Activated gamma-delta T cell treated with anti-CD3 and anti-CD28 coated beads, Interleukin-2, amount 50 U/mL, for 16 hours (primary cell): Measurements from ENCODE around the gene SLC29A4.
"Not testable (repeated sequence)": the region's sequence is repeated elsewhere in the genome, so short reads cannot be mapped to it uniquely, and the experiment has no call there.

Experiments
- DNase-seq: peaks from one replicate; pipeline ENCODE4 v3.0.0-alpha.2; 2020; ENCODE audit warnings: low read depth

SLC29A4 gene

GRCh38 chr7:5274985-5275431, 7.7 kb upstream of the SLC29A4 start:
- not testable (repeated sequence) for DNase-seq

GRCh38 chr7:5275510-5275909, 7.2 kb upstream of the SLC29A4 start:
- DNase-seq: not testable (repeated sequence)

GRCh38 chr7:5276123-5276522, 6.6 kb upstream of the SLC29A4 start:
- DNase-seq: not testable (repeated sequence)

GRCh38 chr7:5276611-5277010, 6.1 kb upstream of the SLC29A4 start:
- no peak for DNase-seq

GRCh38 chr7:5278766-5279165, 4.0 kb upstream of the SLC29A4 start:
- DNase-seq: no peak

GRCh38 chr7:5279734-5280133, 3.0 kb upstream of the SLC29A4 start:
- DNase-seq: no peak

- not testable (repeated sequence) for DNase-seq
Observed at GRCh38 chr7:5281598-5282500, 894 bp upstream of the SLC29A4 start.

- no peak for DNase-seq
Observed at GRCh38 chr7:5283421-5284303, 919 bp downstream of the SLC29A4 start.

GRCh38 chr7:5284304-5285281, 1.9 kb downstream of the SLC29A4 start:
- no peak for DNase-seq

GRCh38 chr7:5286933-5287332, 4.2 kb downstream of the SLC29A4 start:
- DNase-seq: no peak

GRCh38 chr7:5287373-5287772, 4.6 kb downstream of the SLC29A4 start:
- DNase-seq: not testable (repeated sequence)

- no peak for DNase-seq
Observed at GRCh38 chr7:5287802-5288201, 5.1 kb downstream of the SLC29A4 start.

GRCh38 chr7:5288560-5288959, 5.8 kb downstream of the SLC29A4 start:
- DNase-seq: not testable (repeated sequence)

GRCh38 chr7:5289355-5289754, 6.6 kb downstream of the SLC29A4 start:
- DNase-seq: no peak

- DNase-seq: no peak
Observed at GRCh38 chr7:5291301-5291700, 8.6 kb downstream of the SLC29A4 start.

- not testable (repeated sequence) for DNase-seq
Observed at GRCh38 chr7:5291711-5292335, 9.1 kb downstream of the SLC29A4 start.

GRCh38 chr7:5294169-5294987, 11.6 kb downstream of the SLC29A4 start:
- DNase-seq: no peak

- no peak for DNase-seq
Observed at GRCh38 chr7:5295039-5296014, 12.6 kb downstream of the SLC29A4 start.
